GM23248 (cell line): Measurements from ENCODE around the gene FSCN2.

ENCODE experiments used
- EZH2 ChIP-seq: fragments of 200-600 bp; sonication (generic); IDR thresholded peaks from 2 replicates; pipeline ENCODE4 v1.6.1; 2018; ENCODE audit warnings: antibody characterized with exemption, mild to moderate bottlenecking; ENCODE audit not compliant: insufficient read depth, poor library complexity, severe bottlenecking
- EZH2phosphoT487 ChIP-seq: fragments of 200-600 bp; sonication (generic); IDR thresholded peaks from 2 replicates; pipeline ENCODE4 v1.6.1; 2018; ENCODE audit warnings: antibody characterized with exemption, moderate library complexity, mild to moderate bottlenecking, low read depth; ENCODE audit not compliant: insufficient read depth

DNA sequence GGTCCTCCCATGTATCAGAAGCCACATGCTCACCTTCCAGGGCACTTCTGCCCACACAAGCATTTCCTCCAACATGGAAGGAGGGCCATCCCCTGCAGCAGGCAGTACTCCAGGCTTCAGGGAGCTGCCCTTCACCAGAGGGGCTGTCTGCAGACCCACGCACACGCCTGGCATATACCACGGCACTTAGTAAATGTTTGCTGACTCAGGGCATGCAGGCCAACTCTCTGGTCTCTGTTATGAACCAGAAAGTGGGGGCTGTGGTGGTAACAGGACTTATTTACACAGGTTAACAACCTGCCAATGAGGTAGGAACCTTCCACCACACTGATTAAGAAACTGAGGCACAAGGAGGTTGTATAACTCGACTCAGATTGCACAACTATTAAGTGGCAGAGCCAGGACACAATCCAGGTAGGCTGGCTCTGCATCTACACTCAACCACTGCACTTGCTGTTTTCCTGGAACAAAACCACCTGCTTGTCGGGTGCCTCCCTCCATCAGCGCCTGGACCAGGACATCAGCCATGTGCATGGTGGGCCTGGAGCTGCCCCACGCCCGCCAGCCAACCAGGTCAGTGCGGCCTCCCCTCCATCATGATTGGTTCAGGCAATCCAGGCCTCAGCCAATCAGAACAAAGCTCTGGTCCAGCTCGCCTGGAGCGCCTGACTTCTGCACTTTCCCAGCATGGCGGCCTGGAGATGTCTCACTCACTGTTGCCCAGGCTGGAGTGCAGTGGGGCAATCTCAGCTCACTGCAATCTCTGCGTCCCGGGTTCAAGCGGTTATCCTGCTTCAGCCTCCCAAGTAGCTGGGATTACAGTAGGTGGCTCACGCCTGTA lies 34.8 kb upstream of the FSCN2 start:
- TF ChIP-seq EZH2 (no peak), EZH2phosphoT487 (no peak)
